K562 (cell line): Measurements from ENCODE around the gene PSMD1. TPM values are rescaled to one million over a fixed set of nuclear protein-coding genes. Genes with fewer than 3 reads are reported as not detected.

Experiments used
- HIVEP1 ChIP-seq: fragments of 250-450 bp; sonication (Bioruptor Pico); IDR thresholded peaks from 2 replicates; pipeline ENCODE4 v1.4.0; 2020; ENCODE audit warnings: mild to moderate bottlenecking
- KLF16 ChIP-seq: IDR thresholded peaks from 2 replicates; pipeline ENCODE4 v1.6.1; 2016; ENCODE audit warnings: antibody characterized with exemption
- NONO ChIP-seq, 2 experiments: fragments of 200-400 bp in 1 of 2; fragments of 450-650 bp in 1 of 2; formaldehyde crosslinking in 1 of 2; IDR thresholded peaks; 2 replicates each; pipeline ENCODE4 v1.6.1; 2017; ENCODE audit warnings: low read depth in 2 of 2, mild to moderate bottlenecking in 2 of 2, moderate library complexity in 2 of 2, low read length in 1 of 2
- NR2C1 ChIP-seq, 2 experiments: fragments of 450-650 bp; IDR thresholded peaks; 2 replicates each; pipeline ENCODE4 v1.6.1; 2017; ENCODE audit warnings: mild to moderate bottlenecking in 2 of 2, antibody characterized with exemption in 1 of 2, inconsistent platforms in 1 of 2, missing compliant biosample characterization in 1 of 2, missing genetic modification characterization in 1 of 2
- POLR2H ChIP-seq: IDR thresholded peaks from 2 replicates; pipeline ENCODE4 v1.6.1; 2016; ENCODE audit warnings: missing genetic modification characterization, low read depth, mild to moderate bottlenecking, control low read depth, missing compliant biosample characterization, moderate library complexity
- RAD21 ChIP-seq, 2 experiments: fragments of 250-450 bp in 1 of 2; fragments of 450-650 bp in 1 of 2; sonication (Bioruptor Pico) in 1 of 2; formaldehyde crosslinking in 1 of 2; IDR thresholded peaks in 1 of 2; conservative IDR thresholded peaks in 1 of 2; 2 replicates each; pipeline versions ENCODE4 v1.4.0 to v1.8.0; 2020 to 2022; ENCODE audit warnings: mild to moderate bottlenecking in 2 of 2, moderate library complexity in 1 of 2
- RAD51 ChIP-seq: fragments of 450-650 bp; IDR thresholded peaks from 2 replicates; pipeline ENCODE4 v1.7.1; 2016; ENCODE audit warnings: low read depth, mild to moderate bottlenecking, borderline replicate concordance
- RUNX1 ChIP-seq: sonication (generic); IDR thresholded peaks from 2 replicates; pipeline ENCODE4 v1.6.1; 2016; ENCODE audit warnings: antibody characterized with exemption, low read depth
- SRSF7 ChIP-seq: fragments of 200-400 bp; formaldehyde crosslinking; optimal IDR thresholded peaks from 2 replicates; pipeline ENCODE3; 2017; ENCODE audit warnings: mild to moderate bottlenecking, low read depth, low read length
- TRIM24 ChIP-seq, 2 experiments: fragments of 450-650 bp; IDR thresholded peaks; 2 replicates each; pipeline ENCODE4 v1.6.1; 2016
- ZBTB9 ChIP-seq: fragments of 450-650 bp; formaldehyde crosslinking; IDR thresholded peaks from 2 replicates; pipeline ENCODE4 v1.4.0; 2020; ENCODE audit warnings: mild to moderate bottlenecking, moderate library complexity
- polyA plus RNA-seq, 8 experiments: library from polyadenylated mRNA; depleted of rRNA in 4 of 8; stranded (reverse) in 5 of 8; unstranded in 3 of 8; fragments of >200 nt; fragmentation: Nextera tagmentation in 2 of 8; fragmentation: Illumina TruSeq in 1 of 8; extraction: Ambion mirVana in 2 of 8; extraction: Trizol in 1 of 8; gene quantifications; 2 replicates each; pipeline versions ENCODE4 v1.2.1 to v1.2.3, GENCODE V29; 2011 to 2014; ENCODE audit warnings: inconsistent platforms in 1 of 8, missing spikeins in 1 of 8
- total RNA-seq, 7 experiments: library from RNA; depleted of rRNA in 6 of 7; stranded (reverse); fragments of >200 nt in 6 of 7; fragmentation: Illumina TruSeq in 2 of 7; extraction: Trizol in 2 of 7; gene quantifications; 2 replicates each; pipeline versions ENCODE4 v1.2.1 to v1.2.3, GENCODE V29; 2011 to 2021; ENCODE audit warnings: low replicate concordance in 1 of 7
- TF ChIP-seq, protein P1 (sequence below): sonication (generic); formaldehyde crosslinking; IDR thresholded peaks from 2 replicates; pipeline ENCODE4 v1.8.1; 2023; ENCODE audit warnings: missing genetic modification reagents, mild to moderate bottlenecking, borderline replicate concordance
- TF ChIP-seq, protein P2 (sequence below): fragments of 450-650 bp; formaldehyde crosslinking; IDR thresholded peaks from 2 replicates; pipeline ENCODE4 v1.4.0; 2020; ENCODE audit warnings: mild to moderate bottlenecking, moderate library complexity
- TF ChIP-seq, protein P3 (sequence below), 3 experiments: fragments of 200-800 bp in 1 of 3; fragments of 250-450 bp in 1 of 3; fragments of 450-650 bp in 1 of 3; sonication (Bioruptor Pico) in 1 of 3; sonication (Bioruptor generic) in 1 of 3; formaldehyde crosslinking in 1 of 3; IDR thresholded peaks; 2 replicates each; pipeline versions ENCODE4 v1.6.1 to v1.8.0; 2016 to 2022; ENCODE audit warnings: mild to moderate bottlenecking in 2 of 3, missing genetic modification characterization in 2 of 3, missing compliant biosample characterization in 1 of 3, moderate library complexity in 1 of 3

The PSMD1 gene
- total and polyA plus RNA-seq, 9 of the 15 experiments (the other 6 are each of a cell fraction or from before 2014, with no cell fraction given), result 100 to 257 (median 147) TPM

DNA sequence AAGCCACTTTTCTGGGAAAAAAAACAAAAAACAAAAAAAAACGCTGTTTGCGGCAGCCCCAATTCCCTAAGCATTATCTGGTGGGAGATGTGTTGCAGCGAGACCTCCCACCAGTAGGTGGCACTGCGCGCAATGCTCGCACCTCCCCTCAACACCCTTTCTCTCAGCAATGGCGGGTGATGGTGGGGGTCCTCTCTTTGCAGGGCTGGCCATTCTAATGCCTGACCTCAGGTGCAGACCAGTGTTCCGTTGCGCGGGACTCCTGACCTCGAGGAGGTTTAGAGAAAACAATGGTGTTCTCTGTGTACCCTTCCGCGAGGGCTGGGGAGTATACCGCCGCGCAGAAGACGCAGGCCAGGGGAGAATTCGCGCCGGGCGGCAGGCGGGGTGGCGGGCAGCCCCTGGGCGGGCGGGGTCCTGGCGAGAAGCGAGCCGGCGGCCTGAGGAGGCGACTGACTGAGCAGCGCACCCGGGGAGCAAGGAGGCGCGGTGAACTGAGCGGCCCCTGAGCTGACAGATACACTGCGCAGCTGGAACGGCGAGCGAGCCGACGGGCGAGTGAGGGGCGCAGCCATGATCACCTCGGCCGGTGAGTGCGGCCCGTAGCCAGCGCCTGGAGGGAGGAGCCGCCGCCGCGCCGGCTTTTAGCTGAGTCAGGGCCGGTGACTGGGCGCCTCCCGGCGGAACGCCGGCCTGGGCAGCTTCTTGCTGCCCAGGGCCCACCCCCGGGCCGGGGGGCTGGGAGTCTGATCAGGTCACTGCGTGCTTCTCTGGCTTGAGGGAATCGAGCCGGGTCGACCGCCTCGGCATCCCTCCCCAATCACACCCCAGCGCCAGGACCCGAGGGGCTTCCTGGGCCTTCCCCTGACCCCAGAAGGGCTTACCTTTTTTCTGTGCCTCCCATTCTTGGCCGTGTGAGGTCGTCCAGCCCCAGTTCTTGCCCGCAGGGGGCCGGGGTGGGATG lies at the start of gene PSMD1 (continued):
- no peak for TF ChIP-seq HIVEP1 (CRISPR knock-in tag)
- no peak for TF ChIP-seq RAD21 (CRISPR knock-in tag; conservative IDR thresholded peaks at IDR 0.05 in 1 of 2, IDR thresholded peaks at IDR 0.05 in 1 of 2)
- TF ChIP-seq RAD51, result no peak
- TF ChIP-seq ZBTB9, result no peak
- TF ChIP-seq SRSF7, result no peak
- no peak for TF ChIP-seq NR2C1 (IDR thresholded peaks at IDR 0.05)
- 0 out of 2 replicates have a peak, but pooled peaks have one; percentile 38 for TF ChIP-seq NR2C1 (tag; IDR thresholded peaks at IDR 0.05)
- TF ChIP-seq TRIM24 (IDR thresholded peaks at IDR 0.05), result no peak
- TF ChIP-seq, protein P1, sequence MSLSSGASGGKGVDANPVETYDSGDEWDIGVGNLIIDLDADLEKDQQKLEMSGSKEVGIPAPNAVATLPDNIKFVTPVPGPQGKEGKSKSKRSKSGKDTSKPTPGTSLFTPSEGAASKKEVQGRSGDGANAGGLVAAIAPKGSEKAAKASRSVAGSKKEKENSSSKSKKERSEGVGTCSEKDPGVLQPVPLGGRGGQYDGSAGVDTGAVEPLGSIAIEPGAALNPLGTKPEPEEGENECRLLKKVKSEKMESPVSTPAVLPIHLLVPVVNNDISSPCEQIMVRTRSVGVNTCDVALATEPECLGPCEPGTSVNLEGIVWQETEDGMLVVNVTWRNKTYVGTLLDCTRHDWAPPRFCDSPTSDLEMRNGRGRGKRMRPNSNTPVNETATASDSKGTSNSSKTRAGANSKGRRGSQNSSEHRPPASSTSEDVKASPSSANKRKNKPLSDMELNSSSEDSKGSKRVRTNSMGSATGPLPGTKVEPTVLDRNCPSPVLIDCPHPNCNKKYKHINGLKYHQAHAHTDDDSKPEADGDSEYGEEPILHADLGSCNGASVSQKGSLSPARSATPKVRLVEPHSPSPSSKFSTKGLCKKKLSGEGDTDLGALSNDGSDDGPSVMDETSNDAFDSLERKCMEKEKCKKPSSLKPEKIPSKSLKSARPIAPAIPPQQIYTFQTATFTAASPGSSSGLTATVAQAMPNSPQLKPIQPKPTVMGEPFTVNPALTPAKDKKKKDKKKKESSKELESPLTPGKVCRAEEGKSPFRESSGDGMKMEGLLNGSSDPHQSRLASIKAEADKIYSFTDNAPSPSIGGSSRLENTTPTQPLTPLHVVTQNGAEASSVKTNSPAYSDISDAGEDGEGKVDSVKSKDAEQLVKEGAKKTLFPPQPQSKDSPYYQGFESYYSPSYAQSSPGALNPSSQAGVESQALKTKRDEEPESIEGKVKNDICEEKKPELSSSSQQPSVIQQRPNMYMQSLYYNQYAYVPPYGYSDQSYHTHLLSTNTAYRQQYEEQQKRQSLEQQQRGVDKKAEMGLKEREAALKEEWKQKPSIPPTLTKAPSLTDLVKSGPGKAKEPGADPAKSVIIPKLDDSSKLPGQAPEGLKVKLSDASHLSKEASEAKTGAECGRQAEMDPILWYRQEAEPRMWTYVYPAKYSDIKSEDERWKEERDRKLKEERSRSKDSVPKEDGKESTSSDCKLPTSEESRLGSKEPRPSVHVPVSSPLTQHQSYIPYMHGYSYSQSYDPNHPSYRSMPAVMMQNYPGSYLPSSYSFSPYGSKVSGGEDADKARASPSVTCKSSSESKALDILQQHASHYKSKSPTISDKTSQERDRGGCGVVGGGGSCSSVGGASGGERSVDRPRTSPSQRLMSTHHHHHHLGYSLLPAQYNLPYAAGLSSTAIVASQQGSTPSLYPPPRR (CRISPR knock-in tag), result no peak
- no peak for TF ChIP-seq RUNX1
- no peak for TF ChIP-seq POLR2H (tag)
- TF ChIP-seq, protein P2, sequence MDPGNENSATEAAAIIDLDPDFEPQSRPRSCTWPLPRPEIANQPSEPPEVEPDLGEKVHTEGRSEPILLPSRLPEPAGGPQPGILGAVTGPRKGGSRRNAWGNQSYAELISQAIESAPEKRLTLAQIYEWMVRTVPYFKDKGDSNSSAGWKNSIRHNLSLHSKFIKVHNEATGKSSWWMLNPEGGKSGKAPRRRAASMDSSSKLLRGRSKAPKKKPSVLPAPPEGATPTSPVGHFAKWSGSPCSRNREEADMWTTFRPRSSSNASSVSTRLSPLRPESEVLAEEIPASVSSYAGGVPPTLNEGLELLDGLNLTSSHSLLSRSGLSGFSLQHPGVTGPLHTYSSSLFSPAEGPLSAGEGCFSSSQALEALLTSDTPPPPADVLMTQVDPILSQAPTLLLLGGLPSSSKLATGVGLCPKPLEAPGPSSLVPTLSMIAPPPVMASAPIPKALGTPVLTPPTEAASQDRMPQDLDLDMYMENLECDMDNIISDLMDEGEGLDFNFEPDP (CRISPR knock-in tag), result no peak
- peak in 1 of 2 experiments; percentile 50; a peak in 1 of 4 replicates for TF ChIP-seq NONO (IDR thresholded peaks at IDR 0.05; ENCODE audit: low read depth in 2 of 2, low read length in 1 of 2)
- TF ChIP-seq, protein P3, sequence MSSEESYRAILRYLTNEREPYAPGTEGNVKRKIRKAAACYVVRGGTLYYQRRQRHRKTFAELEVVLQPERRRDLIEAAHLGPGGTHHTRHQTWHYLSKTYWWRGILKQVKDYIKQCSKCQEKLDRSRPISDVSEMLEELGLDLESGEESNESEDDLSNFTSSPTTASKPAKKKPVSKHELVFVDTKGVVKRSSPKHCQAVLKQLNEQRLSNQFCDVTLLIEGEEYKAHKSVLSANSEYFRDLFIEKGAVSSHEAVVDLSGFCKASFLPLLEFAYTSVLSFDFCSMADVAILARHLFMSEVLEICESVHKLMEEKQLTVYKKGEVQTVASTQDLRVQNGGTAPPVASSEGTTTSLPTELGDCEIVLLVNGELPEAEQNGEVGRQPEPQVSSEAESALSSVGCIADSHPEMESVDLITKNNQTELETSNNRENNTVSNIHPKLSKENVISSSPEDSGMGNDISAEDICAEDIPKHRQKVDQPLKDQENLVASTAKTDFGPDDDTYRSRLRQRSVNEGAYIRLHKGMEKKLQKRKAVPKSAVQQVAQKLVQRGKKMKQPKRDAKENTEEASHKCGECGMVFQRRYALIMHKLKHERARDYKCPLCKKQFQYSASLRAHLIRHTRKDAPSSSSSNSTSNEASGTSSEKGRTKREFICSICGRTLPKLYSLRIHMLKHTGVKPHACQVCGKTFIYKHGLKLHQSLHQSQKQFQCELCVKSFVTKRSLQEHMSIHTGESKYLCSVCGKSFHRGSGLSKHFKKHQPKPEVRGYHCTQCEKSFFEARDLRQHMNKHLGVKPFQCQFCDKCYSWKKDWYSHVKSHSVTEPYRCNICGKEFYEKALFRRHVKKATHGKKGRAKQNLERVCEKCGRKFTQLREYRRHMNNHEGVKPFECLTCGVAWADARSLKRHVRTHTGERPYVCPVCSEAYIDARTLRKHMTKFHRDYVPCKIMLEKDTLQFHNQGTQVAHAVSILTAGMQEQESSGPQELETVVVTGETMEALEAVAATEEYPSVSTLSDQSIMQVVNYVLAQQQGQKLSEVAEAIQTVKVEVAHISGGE (CRISPR knock-in tag; IDR thresholded peaks at IDR 0.05), result peak in 1 of 3 experiments; percentile 46; a peak in 1 of 6 replicates
- no peak for TF ChIP-seq KLF16
